Measurements from ENCODE around the gene MME. TPM values are rescaled to one million over a fixed set of nuclear protein-coding genes. Genes with fewer than 3 reads are reported as not detected.

Gene MME
- total and polyA plus RNA-seq, 2 of the 4 experiments (the other 2 are of a cell fraction): 11.7 to 22.8 TPM

DNA sequence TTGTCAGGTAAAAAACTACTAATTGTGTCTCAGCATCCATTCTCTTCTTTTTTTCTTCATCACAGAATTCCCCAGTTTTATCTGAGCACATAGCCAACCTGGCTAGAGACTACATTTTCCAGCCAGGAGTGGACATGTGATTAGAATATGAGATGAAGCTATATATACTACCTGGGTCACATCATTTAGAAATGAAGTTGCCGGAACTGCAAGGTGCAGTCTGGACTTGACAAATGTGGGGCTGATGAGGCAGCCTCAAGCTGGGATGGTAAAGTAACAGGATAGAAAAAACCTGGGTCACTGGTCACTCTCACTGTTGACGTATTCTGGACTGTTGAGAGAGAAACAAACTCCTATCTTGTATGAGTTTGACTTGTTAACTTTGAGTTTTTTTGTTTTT is 113.7 kb downstream of the MME start:
- H3K4me2 ChIP-seq (ENCODE audit: low read depth, low read length): no peak overlapping the region
- 100% methylated on average over 1 of the region's 2 CpGs; no CpG with 5 or more reads in 1 of the 2 experiments for WGBS, 2 experiments (ENCODE audit: extremely low coverage in 2 of 2, insufficient read length in 1 of 2)

More for the DNA sequence above, 113.7 kb downstream of the MME start:
- no peak overlapping the region for H2BK5ac ChIP-seq (ENCODE audit: low read depth, low read length, poor library complexity, severe bottlenecking)
- POLR2A ChIA-PET (ENCODE audit: unreplicated experiment): no interaction called here
- TF ChIP-seq CEBPB (IDR thresholded peaks at IDR 0.05; ENCODE audit: low read depth, low read length) (no peak), MAFK (IDR thresholded peaks at IDR 0.05; ENCODE audit: low read depth, low read length) (no peak), BHLHE40 (IDR thresholded peaks at IDR 0.05; ENCODE audit: low read depth, low read length) (no peak), RAD21 (IDR thresholded peaks at IDR 0.05; ENCODE audit: low read length) (no peak), MAZ (IDR thresholded peaks at IDR 0.05; ENCODE audit: borderline replicate concordance, low read depth, low read length) (no peak), NFE2L2 (IDR thresholded peaks at IDR 0.05; ENCODE audit: low read depth, low read length) (no peak), POLR2A (IDR thresholded peaks at IDR 0.05; ENCODE audit: low read depth, low read length) (no peak), RFX5 (IDR thresholded peaks at IDR 0.05; ENCODE audit: low read depth, low read length) (no peak), MXI1 (IDR thresholded peaks at IDR 0.05; ENCODE audit: borderline replicate concordance, low read depth, low read length) (no peak)
- TF ChIP-seq, protein P1, sequence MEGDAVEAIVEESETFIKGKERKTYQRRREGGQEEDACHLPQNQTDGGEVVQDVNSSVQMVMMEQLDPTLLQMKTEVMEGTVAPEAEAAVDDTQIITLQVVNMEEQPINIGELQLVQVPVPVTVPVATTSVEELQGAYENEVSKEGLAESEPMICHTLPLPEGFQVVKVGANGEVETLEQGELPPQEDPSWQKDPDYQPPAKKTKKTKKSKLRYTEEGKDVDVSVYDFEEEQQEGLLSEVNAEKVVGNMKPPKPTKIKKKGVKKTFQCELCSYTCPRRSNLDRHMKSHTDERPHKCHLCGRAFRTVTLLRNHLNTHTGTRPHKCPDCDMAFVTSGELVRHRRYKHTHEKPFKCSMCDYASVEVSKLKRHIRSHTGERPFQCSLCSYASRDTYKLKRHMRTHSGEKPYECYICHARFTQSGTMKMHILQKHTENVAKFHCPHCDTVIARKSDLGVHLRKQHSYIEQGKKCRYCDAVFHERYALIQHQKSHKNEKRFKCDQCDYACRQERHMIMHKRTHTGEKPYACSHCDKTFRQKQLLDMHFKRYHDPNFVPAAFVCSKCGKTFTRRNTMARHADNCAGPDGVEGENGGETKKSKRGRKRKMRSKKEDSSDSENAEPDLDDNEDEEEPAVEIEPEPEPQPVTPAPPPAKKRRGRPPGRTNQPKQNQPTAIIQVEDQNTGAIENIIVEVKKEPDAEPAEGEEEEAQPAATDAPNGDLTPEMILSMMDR (conservative IDR thresholded peaks at IDR 0.05; ENCODE audit: low read depth, low read length): no peak
- TF ChIP-seq, protein P2, sequence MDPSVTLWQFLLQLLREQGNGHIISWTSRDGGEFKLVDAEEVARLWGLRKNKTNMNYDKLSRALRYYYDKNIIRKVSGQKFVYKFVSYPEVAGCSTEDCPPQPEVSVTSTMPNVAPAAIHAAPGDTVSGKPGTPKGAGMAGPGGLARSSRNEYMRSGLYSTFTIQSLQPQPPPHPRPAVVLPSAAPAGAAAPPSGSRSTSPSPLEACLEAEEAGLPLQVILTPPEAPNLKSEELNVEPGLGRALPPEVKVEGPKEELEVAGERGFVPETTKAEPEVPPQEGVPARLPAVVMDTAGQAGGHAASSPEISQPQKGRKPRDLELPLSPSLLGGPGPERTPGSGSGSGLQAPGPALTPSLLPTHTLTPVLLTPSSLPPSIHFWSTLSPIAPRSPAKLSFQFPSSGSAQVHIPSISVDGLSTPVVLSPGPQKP (IDR thresholded peaks at IDR 0.05; ENCODE audit: borderline replicate concordance, low read depth, low read length): no peak
- no peak overlapping the region for H2AK9ac ChIP-seq (replicated peaks; ENCODE audit: low read depth, low read length, poor library complexity)
- H2BK120ac ChIP-seq (ENCODE audit: low read depth, low read length): no peak overlapping the region
- in situ Hi-C loops (cut with MboI; ENCODE audit: low sequenced_read_pairs) (no loop called here), intact Hi-C loops (cut with micrococcal nuclease) (no loop called here), dilution Hi-C loops (cut with HindIII; ENCODE audit: low sequenced_read_pairs, unreplicated experiment) (no loop called here)
- H3K56ac ChIP-seq (ENCODE audit: extremely low read depth, insufficient read depth, low read length): no peak overlapping the region
- no peaks in the 10 kb centered on the region for H3K9me1 ChIP-seq (ENCODE audit: insufficient read depth, low read length)
- no peak overlapping the region for H3K18ac ChIP-seq (ENCODE audit: low read depth, low read length)
- no peak overlapping the region for H3K9ac ChIP-seq (ENCODE audit: low read depth, low read length)
- no peak overlapping the region for H3K4me3 ChIP-seq (ENCODE audit: insufficient read depth, low read depth, low read length)
- H3K36me3 ChIP-seq (ENCODE audit: control insufficient read depth, insufficient read depth, low read length): no peaks in the 10 kb centered on the region
- H4K5ac ChIP-seq (ENCODE audit: low read depth, low read length): no peak overlapping the region
- H3K9me3 ChIP-seq (ENCODE audit: control insufficient read depth, insufficient read depth, low read length): 0 out of 2 replicates have a peak, but pooled peaks cover 2% of the 10 kb centered on the region
- DNase-seq: no peak
- no peak overlapping the region for H2AFZ ChIP-seq (replicated peaks; ENCODE audit: low read length, poor library complexity)
- no TSS peak for BruUV-seq (replicated peaks)
- H3K4ac ChIP-seq (ENCODE audit: low read depth, low read length): no peak overlapping the region
- no peak overlapping the region for H3K14ac ChIP-seq (replicated peaks; ENCODE audit: low read depth, low read length)
- H2AK5ac ChIP-seq (ENCODE audit: low read depth, low read length): no peak overlapping the region
- H3K79me1 ChIP-seq (ENCODE audit: low read depth in 1 of 2, low read length in 2 of 2): no peaks in the 10 kb centered on the region
- no peak overlapping the region for H3K27ac ChIP-seq (ENCODE audit: insufficient read depth, low read length)
- H2BK15ac ChIP-seq (ENCODE audit: low read depth, low read length): no peak overlapping the region
- no peak for ATAC-seq (ENCODE audit: low read depth)
- no peak overlapping the region for H4K91ac ChIP-seq (ENCODE audit: insufficient read depth, low read depth, low read length)
- H3K23ac ChIP-seq (ENCODE audit: low read depth, low read length): no peak overlapping the region
- no peak overlapping the region for H2BK20ac ChIP-seq (ENCODE audit: low read depth, low read length)
- no peaks in the 10 kb centered on the region for H4K20me1 ChIP-seq (ENCODE audit: insufficient read depth, low read length)
- H3K27me3 ChIP-seq (ENCODE audit: control insufficient read depth, insufficient read depth, low read length): no peaks in the 10 kb centered on the region
- H4K8ac ChIP-seq (ENCODE audit: low read depth in 2 of 2, low read length in 2 of 2): no peak overlapping the region
- H3K4me1 ChIP-seq (ENCODE audit: control insufficient read depth, insufficient read depth, low read length): no peaks in the 10 kb centered on the region
- CTCF ChIA-PET: interaction anchor here (1.2 kb wide), 1 partner anchor 9 kb away, joined by 3 read pairs; no protein-coding TSS in a partner anchor
